DND-41 (cell line): ENCODE measurements around the gene KRT7.

ENCODE experiments used
- ATAC-seq: fragments of 200-7000 bp; cut with Tn5 transposase; 3 replicates; pipeline ENCODE4 v1.9.1; 2021; ENCODE audit warnings: low read depth; ENCODE audit not compliant: insufficient read depth
- DNase-seq: peaks from one replicate; pipeline ENCODE4 v3.0.0-alpha.2; 2020
- H2AFZ ChIP-seq: 2 replicates; pipeline ENCODE4 v1.6.0; 2012; ENCODE audit warnings: low read depth, low read length
- H3K27ac ChIP-seq: 2 replicates; pipeline ENCODE4 v1.5.1; 2012; ENCODE audit warnings: low read length, inconsistent platforms
- H3K27me3 ChIP-seq: fragments of 200-600 bp; sonication (generic); 2 replicates; pipeline ENCODE4 v1.6.0; 2012; ENCODE audit warnings: low read length, mild to moderate bottlenecking, inconsistent platforms; ENCODE audit not compliant: insufficient read depth, poor library complexity
- H3K36me3 ChIP-seq: 2 replicates; pipeline ENCODE4 v1.5.1; 2012; ENCODE audit warnings: low read length, inconsistent platforms; ENCODE audit not compliant: insufficient read depth
- H3K4me1 ChIP-seq: 2 replicates; pipeline ENCODE4 v1.5.1; 2012; ENCODE audit warnings: mild to moderate bottlenecking, low read length; ENCODE audit not compliant: insufficient read depth
- H3K4me2 ChIP-seq: 2 replicates; pipeline ENCODE4 v1.6.0; 2012; ENCODE audit warnings: mild to moderate bottlenecking, moderate library complexity, low read length, inconsistent platforms; ENCODE audit not compliant: insufficient read depth
- H3K4me3 ChIP-seq, 2 experiments: fragments of 200-600 bp in 1 of 2; shearing (Covaris generic) in 1 of 2; 2 replicates each; pipeline ENCODE4 v1.5.1; 2012 to 2016; ENCODE audit warnings: inconsistent platforms in 2 of 2, low read length in 2 of 2, mild to moderate bottlenecking in 2 of 2, low read depth in 1 of 2, moderate library complexity in 1 of 2
- H3K79me2 ChIP-seq: 2 replicates; pipeline ENCODE4 v1.6.0; 2012; ENCODE audit warnings: low read length, inconsistent platforms; ENCODE audit not compliant: insufficient read depth
- H3K9ac ChIP-seq: 2 replicates; pipeline ENCODE4 v1.6.0; 2012; ENCODE audit warnings: low read depth, mild to moderate bottlenecking, inconsistent platforms, low read length, moderate library complexity
- H3K9me3 ChIP-seq: 2 replicates; pipeline ENCODE4 v1.5.1; 2012; ENCODE audit warnings: low read length, moderate library complexity, mild to moderate bottlenecking, inconsistent platforms; ENCODE audit not compliant: insufficient read depth, severe bottlenecking
- H4K20me1 ChIP-seq: 2 replicates; pipeline ENCODE4 v1.6.0; 2012; ENCODE audit warnings: low read length; ENCODE audit not compliant: insufficient read depth
- CTCF ChIP-seq: IDR thresholded peaks from 2 replicates; pipeline ENCODE4 v1.5.1; 2012; ENCODE audit warnings: borderline replicate concordance, low read length, moderate library complexity, mild to moderate bottlenecking; ENCODE audit not compliant: poor library complexity, severe bottlenecking; ENCODE audit errors: extremely low read depth
- EZH2 ChIP-seq: IDR thresholded peaks from 3 replicates; pipeline ENCODE4 v1.6.1; 2012; ENCODE audit warnings: borderline replicate concordance, low read depth, mild to moderate bottlenecking, moderate library complexity, low read length, inconsistent platforms; ENCODE audit not compliant: severe bottlenecking

The KRT7 gene

GRCh38 chr12:52263761-52264434 lies 30.9 kb downstream of the KRT7 start:
- ATAC-seq: no peak

DNA sequence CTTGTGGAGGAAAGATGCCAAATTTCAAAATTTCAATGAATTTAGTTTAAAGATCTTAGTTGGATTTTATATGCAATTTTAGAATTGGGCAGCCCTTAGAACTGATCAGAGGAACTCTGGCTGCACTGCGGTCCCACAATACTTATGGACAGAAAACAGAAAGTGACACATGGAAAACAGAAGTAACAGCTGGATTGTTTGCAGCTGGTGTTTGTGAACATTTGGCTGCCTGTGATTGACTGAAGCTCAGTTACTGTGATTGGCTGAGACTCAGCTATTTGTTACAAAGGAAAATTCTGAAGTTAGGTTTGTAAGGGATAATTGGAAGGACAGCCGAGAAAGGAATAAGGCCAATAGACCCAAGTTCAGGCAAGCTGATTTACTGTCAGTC lies 31.4 kb downstream of the KRT7 start:
- Histone ChIP-seq H3K9ac (no peak overlapping the region), H3K4me1 (no peaks in the 10 kb centered on the region), H3K4me2 (no peak overlapping the region), H3K9me3 (no peaks in the 10 kb centered on the region), H3K27ac (no peak overlapping the region), H2AFZ (no peak overlapping the region), H3K27me3 (peaks cover 6% of the 10 kb centered on the region), H3K79me2 (no peaks in the 10 kb centered on the region), H3K4me3 (no peak overlapping the region), H3K36me3 (no peaks in the 10 kb centered on the region), H4K20me1 (no peaks in the 10 kb centered on the region)
- TF ChIP-seq CTCF (no peak), EZH2 (no peak)
- no peak for ATAC-seq
- no peak for DNase-seq

More at GRCh38 chr12:52263761-52264434, 30.9 kb downstream of the KRT7 start:
- no peaks in the 10 kb centered on the region for H3K4me1 ChIP-seq
- no peaks in the 10 kb centered on the region for H4K20me1 ChIP-seq
- H2AFZ ChIP-seq: no peak overlapping the region
- no peak for DNase-seq
- H3K36me3 ChIP-seq: no peaks in the 10 kb centered on the region
- no peaks in the 10 kb centered on the region for H3K9me3 ChIP-seq
- no peak overlapping the region for H3K4me3 ChIP-seq
- no peak overlapping the region for H3K9ac ChIP-seq
- H3K79me2 ChIP-seq: no peaks in the 10 kb centered on the region
- no peak overlapping the region for H3K27ac ChIP-seq
- no peak overlapping the region for H3K4me2 ChIP-seq
- TF ChIP-seq CTCF: no peak
- TF ChIP-seq EZH2: no peak
- H3K27me3 ChIP-seq: peaks cover 6% of the 10 kb centered on the region

DNA sequence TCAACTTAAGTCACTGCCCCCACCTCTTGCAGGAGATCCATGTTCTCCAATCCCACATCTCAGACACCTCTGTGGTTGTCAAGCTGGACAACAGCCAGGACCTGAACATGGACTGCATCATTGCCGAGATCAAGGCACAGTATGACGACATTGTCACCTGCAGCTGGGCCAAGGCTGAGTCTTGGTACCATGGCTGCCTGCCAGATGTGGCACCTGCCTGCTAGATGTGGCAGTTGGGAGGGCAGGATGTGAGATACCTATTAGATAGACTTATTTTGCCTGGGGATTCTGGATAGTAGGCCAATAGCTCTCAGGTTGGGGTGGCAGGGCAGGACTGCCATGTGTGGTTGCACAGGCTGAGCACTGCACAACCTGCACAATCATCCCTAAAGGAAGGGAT lies 33.5 kb downstream of the KRT7 start:
- Histone ChIP-seq H3K36me3 (no peaks in the 10 kb centered on the region), H3K4me2 (no peak overlapping the region), H3K4me3 (no peak overlapping the region), H3K9ac (no peak overlapping the region), H3K79me2 (no peaks in the 10 kb centered on the region), H3K27ac (no peak overlapping the region), H3K4me1 (no peaks in the 10 kb centered on the region), H4K20me1 (peaks cover 4% of the 10 kb centered on the region; the same call in 1 of the 2 replicates), H3K9me3 (no peaks in the 10 kb centered on the region), H3K27me3 (peaks cover 3% of the 10 kb centered on the region), H2AFZ (no peak overlapping the region)
- DNase-seq (no peak), ATAC-seq (no peak)
- TF ChIP-seq EZH2: no peak
- no peak for TF ChIP-seq CTCF

GRCh38 chr12:52267266-52267665 lies 34.2 kb downstream of the KRT7 start:
- ATAC-seq: no peak
- no peak for TF ChIP-seq EZH2
- no peak overlapping the region for H3K9ac ChIP-seq
- H3K36me3 ChIP-seq: no peaks in the 10 kb centered on the region
- no peaks in the 10 kb centered on the region for H3K4me1 ChIP-seq
- no peak overlapping the region for H3K4me3 ChIP-seq
- no peak overlapping the region for H3K4me2 ChIP-seq
- H3K27me3 ChIP-seq: no peaks in the 10 kb centered on the region
- H3K79me2 ChIP-seq: no peaks in the 10 kb centered on the region
- H4K20me1 ChIP-seq: peaks cover 4% of the 10 kb centered on the region; the same call in 1 of the 2 replicates
- no peak for DNase-seq
- H2AFZ ChIP-seq: no peak overlapping the region
- no peaks in the 10 kb centered on the region for H3K9me3 ChIP-seq
- no peak overlapping the region for H3K27ac ChIP-seq
